Heart right ventricle (tissue), 16 donors: Measurements from ENCODE around the gene SLC26A11. TPM values are rescaled to one million over a fixed set of nuclear protein-coding genes. Genes with fewer than 3 reads are reported as not detected.

Experiments used
- ATAC-seq, 8 donors: fragments of 200-7000 bp; cut with Tn5 transposase; one replicate each; pipeline ENCODE4 v1.9.1; 2020; ENCODE audit warnings: mild to moderate bottlenecking in 8 of 8, moderate library complexity in 8 of 8, moderate number of reproducible peaks in 1 of 8
- DNase-seq, 2 donors: peaks; one replicate each; pipeline ENCODE4 v3.0.0-alpha.2; 2020
- H3K27ac ChIP-seq, 10 donors: fragments of 200-600 bp; sonication (generic) in 2 of 10; one replicate each; pipeline versions ENCODE4 v1.5.0 to v1.8.0; 2020 to 2022; ENCODE audit warnings: mild to moderate bottlenecking in 3 of 10
- H3K27me3 ChIP-seq, 7 donors: fragments of 200-600 bp; one replicate each; pipeline ENCODE4 v1.8.0; 2021 to 2022; ENCODE audit warnings: mild to moderate bottlenecking in 2 of 7
- H3K36me3 ChIP-seq, 9 donors: fragments of 200-600 bp; sonication (generic) in 1 of 9; one replicate each; pipeline versions ENCODE4 v1.5.0 to v1.8.0; 2020 to 2022; ENCODE audit warnings: mild to moderate bottlenecking in 2 of 9
- H3K4me1 ChIP-seq, 9 donors: fragments of 200-600 bp; sonication (generic) in 1 of 9; one replicate each; pipeline versions ENCODE4 v1.5.0 to v1.8.0; 2020 to 2022; ENCODE audit warnings: mild to moderate bottlenecking in 4 of 9
- H3K4me3 ChIP-seq, 10 donors: fragments of 200-600 bp; sonication (generic) in 2 of 10; one replicate each; pipeline versions ENCODE4 v1.5.0 to v1.8.0; 2020 to 2022; ENCODE audit warnings: mild to moderate bottlenecking in 7 of 10, moderate library complexity in 2 of 10
- H3K9me3 ChIP-seq, 11 donors: fragments of 200-600 bp in 10 of 11; sonication (generic) in 2 of 11; one replicate each; pipeline versions ENCODE4 v1.5.0 to v1.8.0; 2013 to 2022; ENCODE audit warnings: mild to moderate bottlenecking in 2 of 11, control low read depth in 1 of 11, moderate library complexity in 1 of 11
- WGBS, 2 donors: extraction: QIAGEN DNeasy Blood & Tissue Kit; methylation state at CpG; one replicate each; pipeline ENCODE4 v1.1.7; 2013; ENCODE audit warnings: inconsistent platforms in 1 of 2; 5-methylcytosine and 5-hydroxymethylcytosine counted together
- intact Hi-C, 10 donors: fragments of 100-400 bp; cut with DNase I; formaldehyde crosslinking; loops; one replicate each; pipeline versions ENCODE4 v1.11.1 to v1.14.2; 2022
- polyA plus RNA-seq, 2 donors: library from polyadenylated mRNA; stranded (reverse); fragments of 200-250 nt; gene quantifications; one replicate each; pipeline ENCODE4 v1.2.3, GENCODE V29; 2013
- total RNA-seq, 10 donors: library from RNA; stranded (reverse); fragmentation: NEBNext Ultra II Directional in 3 of 10; extraction: Animal tissue kit (Norgen Biotek cat#: 25700) in 3 of 10; gene quantifications; one replicate each; pipeline versions ENCODE4 v1.2.1 to v1.2.4, GENCODE V29; 2021 to 2023
- TF ChIP-seq, protein P1 (sequence below), 9 donors: fragments of 200-600 bp; sonication (generic) in 2 of 9; IDR thresholded peaks; one replicate each; pipeline versions ENCODE4 v1.5.0 to v1.8.0; 2021 to 2022; ENCODE audit warnings: antibody characterized with exemption in 9 of 9, mild to moderate bottlenecking in 5 of 9, moderate library complexity in 1 of 9
- donor health status: Arrhythmogenic right ventricular cardiomyopathy.
- donor health status: ischemic (EF 13 %, LVEDD 7.1; RV severe dilation, severe dysfunction).
- donor health status: healthy with polysubstance abuse.
- donor health status: DM: no; HTN: yes; CAD: no.
- donor health status: DM: no; HTN: no; CAD: no.
- donor health status: ischemic (EF 25% LVEDD 6.9; RV normal size, moderate dysfunction).
- donor health status: ischemic (EF 25% LVEDD 5.7; RV mildly dilated, moderate dysfunction).
- donor health status: healthy.
- donor health status: DM: yes; HTN: yes; CAD: no.
- donor health status: Ischemic cardiomyopathy.
- donor health status: ischemic (EF 35%, LVEDD 5.7; RV mildly dilated, moderate dysfunction).
- donor health status: nonischemic (EF 11% LVEDD 7.7; RV severe dilation, severe dysfunction).
- donor health status: DM: yes; HTN: yes; CAD: no.
- donor health status: PGD.
- donor health status: ischemic (EF 29% LVEDD 5.4; RV normal size, mild dysfunction).
- donor health status: nonischemic (EF 23%, LVEDD 6.1; RV moderate dilation, normal function).

The SLC26A11 gene
- total and polyA plus RNA-seq, 12 donors = 3.0 to 8.6 (median 5.1) TPM

DNA sequence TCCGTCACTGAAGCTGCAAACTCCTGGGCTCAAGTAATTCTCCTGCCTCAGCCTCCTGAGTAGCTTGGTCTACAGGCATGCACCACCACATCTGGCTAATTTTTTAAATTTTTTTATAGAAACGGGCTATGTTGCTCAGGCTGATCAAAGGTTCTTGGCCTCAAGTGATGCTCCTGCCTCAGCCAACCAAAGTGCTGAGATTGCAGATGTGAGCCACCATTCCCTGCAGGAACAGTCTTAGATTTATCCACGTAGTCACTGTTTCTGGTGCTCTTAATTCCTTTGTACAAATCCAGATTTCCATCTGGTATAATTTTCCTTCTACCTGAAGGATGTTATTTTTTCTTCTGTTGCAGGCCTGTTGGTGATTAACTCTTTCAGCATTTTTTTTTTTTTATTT lies 13.0 kb downstream of the SLC26A11 start:
- Histone ChIP-seq H3K4me1 (no peaks in the 10 kb centered on the region), H3K4me3 (no peak overlapping the region), H3K27me3 (no peaks in the 10 kb centered on the region), H3K27ac (no peak overlapping the region), H3K36me3 (peaks cover 0 to 97% (median 57%) of the 10 kb centered on the region in 9 donors), H3K9me3 (peaks cover 0 to 32% (median 15%) of the 10 kb centered on the region in 11 donors)
- DNase-seq = no peak
- WGBS, 2 donors = 96 to 100% methylated on average over 3 of the region's 3 CpGs
- no peak for ATAC-seq
- TF ChIP-seq, protein P1, sequence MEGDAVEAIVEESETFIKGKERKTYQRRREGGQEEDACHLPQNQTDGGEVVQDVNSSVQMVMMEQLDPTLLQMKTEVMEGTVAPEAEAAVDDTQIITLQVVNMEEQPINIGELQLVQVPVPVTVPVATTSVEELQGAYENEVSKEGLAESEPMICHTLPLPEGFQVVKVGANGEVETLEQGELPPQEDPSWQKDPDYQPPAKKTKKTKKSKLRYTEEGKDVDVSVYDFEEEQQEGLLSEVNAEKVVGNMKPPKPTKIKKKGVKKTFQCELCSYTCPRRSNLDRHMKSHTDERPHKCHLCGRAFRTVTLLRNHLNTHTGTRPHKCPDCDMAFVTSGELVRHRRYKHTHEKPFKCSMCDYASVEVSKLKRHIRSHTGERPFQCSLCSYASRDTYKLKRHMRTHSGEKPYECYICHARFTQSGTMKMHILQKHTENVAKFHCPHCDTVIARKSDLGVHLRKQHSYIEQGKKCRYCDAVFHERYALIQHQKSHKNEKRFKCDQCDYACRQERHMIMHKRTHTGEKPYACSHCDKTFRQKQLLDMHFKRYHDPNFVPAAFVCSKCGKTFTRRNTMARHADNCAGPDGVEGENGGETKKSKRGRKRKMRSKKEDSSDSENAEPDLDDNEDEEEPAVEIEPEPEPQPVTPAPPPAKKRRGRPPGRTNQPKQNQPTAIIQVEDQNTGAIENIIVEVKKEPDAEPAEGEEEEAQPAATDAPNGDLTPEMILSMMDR (IDR thresholded peaks at IDR 0.05) = no peak
- intact Hi-C loops = no loop called here

DNA sequence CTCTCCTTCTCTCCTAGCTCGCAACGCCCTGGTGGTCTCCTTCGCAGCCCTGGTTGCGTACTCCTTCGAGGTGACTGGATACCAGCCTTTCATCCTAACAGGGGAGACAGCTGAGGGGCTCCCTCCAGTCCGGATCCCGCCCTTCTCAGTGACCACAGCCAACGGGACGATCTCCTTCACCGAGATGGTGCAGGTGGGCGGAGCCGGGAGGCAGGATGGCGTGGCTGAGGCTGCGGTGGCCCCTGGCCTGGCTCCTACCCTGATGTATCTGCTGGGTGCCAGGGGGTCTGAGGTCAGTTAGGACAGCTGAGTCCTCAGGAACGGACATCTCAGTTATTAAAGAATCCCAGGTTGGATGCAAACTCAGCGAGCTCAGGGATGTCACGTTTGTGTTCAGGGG lies 16.7 kb downstream of the SLC26A11 start:
- H3K36me3 ChIP-seq = peaks cover 0 to 100% (median 44%) of the 10 kb centered on the region in 9 donors
- H3K4me1 ChIP-seq = no peaks in the 10 kb centered on the region
- intact Hi-C loops = no loop called here
- H3K27me3 ChIP-seq = no peaks in the 10 kb centered on the region
- no peak overlapping the region for H3K27ac ChIP-seq
- TF ChIP-seq, protein P1 (IDR thresholded peaks at IDR 0.05) = no peak
- H3K4me3 ChIP-seq = no peak overlapping the region
- peaks cover 0 to 24% (median 14%) of the 10 kb centered on the region in 11 donors for H3K9me3 ChIP-seq
- whole genome bisulfite sequencing, 2 donors = 86 to 88% methylated on average over 17 of the region's 17 CpGs
- ATAC-seq (no peak), DNase-seq (no peak)

DNA sequence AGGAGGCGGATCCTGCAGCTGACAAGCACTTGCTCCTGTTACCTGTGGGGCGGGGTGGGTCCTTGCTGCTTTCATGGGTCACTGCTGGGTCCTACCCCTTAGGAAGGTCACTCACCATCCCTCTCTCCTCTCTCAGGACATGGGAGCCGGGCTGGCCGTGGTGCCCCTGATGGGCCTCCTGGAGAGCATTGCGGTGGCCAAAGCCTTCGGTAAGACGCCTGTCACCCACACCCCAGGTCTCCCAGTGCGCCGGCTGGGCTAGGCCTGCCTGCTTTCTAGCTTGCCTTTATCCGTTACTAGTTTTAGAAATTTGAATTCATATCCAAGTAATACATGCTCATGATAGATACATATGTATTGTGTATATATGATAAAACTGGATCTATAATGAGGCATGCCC lies 17.2 kb downstream of the SLC26A11 start:
- H3K4me3 ChIP-seq = no peak overlapping the region
- no peak overlapping the region for H3K27ac ChIP-seq
- intact Hi-C loops = no loop called here
- no peaks in the 10 kb centered on the region for H3K4me1 ChIP-seq
- H3K27me3 ChIP-seq = no peaks in the 10 kb centered on the region
- no peak for ATAC-seq
- peaks cover 0 to 100% (median 44%) of the 10 kb centered on the region in 9 donors for H3K36me3 ChIP-seq
- TF ChIP-seq, protein P1 (IDR thresholded peaks at IDR 0.05) = no peak
- peaks cover 0 to 19% (median 10%) of the 10 kb centered on the region in 11 donors for H3K9me3 ChIP-seq
- 98% methylated on average over 10 of the region's 10 CpGs for WGBS, 2 donors
- no peak for DNase-seq

DNA sequence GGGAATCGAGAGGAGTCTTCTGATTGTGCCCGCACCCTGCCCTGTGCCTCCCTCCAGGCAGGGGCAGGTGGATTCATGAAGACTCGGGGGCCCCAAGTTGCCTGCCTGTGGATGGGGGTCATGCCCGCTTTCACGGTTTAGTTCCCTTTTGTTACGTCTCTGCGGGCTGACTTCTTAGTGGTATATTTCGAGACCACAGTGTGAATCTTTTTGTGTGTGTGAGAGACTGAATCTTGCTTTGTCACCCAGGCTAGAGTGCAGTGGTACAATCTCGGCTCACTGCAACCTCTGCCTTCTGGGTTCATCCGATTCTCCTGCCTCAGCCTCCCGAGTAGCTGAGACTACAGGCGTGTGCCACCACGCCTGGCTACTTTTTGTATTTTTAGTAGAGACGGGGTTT lies 22.3 kb downstream of the SLC26A11 start:
- intact Hi-C loops = no loop called here
- no peak for DNase-seq
- H3K4me3 ChIP-seq = no peak overlapping the region
- H3K36me3 ChIP-seq = peaks cover 0 to 93% (median 27%) of the 10 kb centered on the region in 9 donors
- TF ChIP-seq, protein P1 (IDR thresholded peaks at IDR 0.05) = no peak
- ATAC-seq = no peak
- H3K27ac ChIP-seq = no peak overlapping the region
- WGBS, 2 donors = 82 to 85% methylated on average over 14 of the region's 14 CpGs
- H3K27me3 ChIP-seq = no peaks in the 10 kb centered on the region
- peaks cover 0 to 7% (median 0%) of the 10 kb centered on the region in 9 donors for H3K4me1 ChIP-seq
- no peaks in the 10 kb centered on the region for H3K9me3 ChIP-seq
